ENCODE measurements around the gene SYNE4. TPM values are rescaled to one million over a fixed set of nuclear protein-coding genes. Genes with fewer than 3 reads are reported as not detected.
"Not testable (repeated sequence)": the region's sequence is repeated elsewhere in the genome, so short reads cannot be mapped to it uniquely, and the experiment has no call there.

SYNE4 gene
- total RNA-seq, 1 donor from 2014 or later: 2.0 TPM

- Mint-ChIP-seq H3K4me1 (ENCODE audit: low read depth, unreplicated experiment) (peaks cover 2% of the 10 kb centered on the region), H3K36me3 (ENCODE audit: unreplicated experiment) (peaks cover 5% of the 10 kb centered on the region), H3K27me3 (ENCODE audit: unreplicated experiment) (peaks cover 25% of the 10 kb centered on the region), H3K27ac (ENCODE audit: unreplicated experiment) (no peak overlapping the region), H3K9me3 (ENCODE audit: unreplicated experiment) (peaks cover 4% of the 10 kb centered on the region), H3K4me3 (ENCODE audit: unreplicated experiment) (no peak overlapping the region)
- TF ChIP-seq CTCF (IDR thresholded peaks at IDR 0.05; ENCODE audit: partially characterized antibody, unreplicated experiment): no peak
- DNase-seq: no peak
Observed at GRCh38 chr19:35983177-35983576, 25.4 kb downstream of the SYNE4 start.

- H3K9me3 Mint-ChIP-seq (ENCODE audit: unreplicated experiment); H3K4me1 Mint-ChIP-seq (ENCODE audit: low read depth, unreplicated experiment); H3K36me3 Mint-ChIP-seq (ENCODE audit: unreplicated experiment); H3K4me3 Mint-ChIP-seq (ENCODE audit: unreplicated experiment); H3K27ac Mint-ChIP-seq (ENCODE audit: unreplicated experiment); DNase-seq: not testable (repeated sequence)
- H3K27me3 Mint-ChIP-seq (ENCODE audit: unreplicated experiment): peaks cover 21% of the 10 kb centered on the region
Observed at GRCh38 chr19:35980997-35981396, 27.6 kb downstream of the SYNE4 start.

GRCh38 chr19:35978832-35979365, 29.7 kb downstream of the SYNE4 start:
- Mint-ChIP-seq H3K27me3 (ENCODE audit: unreplicated experiment) (peaks cover 9% of the 10 kb centered on the region), H3K27ac (ENCODE audit: unreplicated experiment) (no peak overlapping the region)

GRCh38 chr19:35978271-35978670, 30.3 kb downstream of the SYNE4 start:
- DNase-seq: no peak
- no peaks in the 10 kb centered on the region for H3K36me3 Mint-ChIP-seq (ENCODE audit: unreplicated experiment)
- no peak for TF ChIP-seq CTCF (IDR thresholded peaks at IDR 0.05; ENCODE audit: partially characterized antibody, unreplicated experiment)
- H3K27ac Mint-ChIP-seq (ENCODE audit: unreplicated experiment): no peak overlapping the region
- H3K27me3 Mint-ChIP-seq (ENCODE audit: unreplicated experiment): peaks cover 9% of the 10 kb centered on the region
- H3K9me3 Mint-ChIP-seq (ENCODE audit: unreplicated experiment): peaks cover 4% of the 10 kb centered on the region
- peaks cover 6% of the 10 kb centered on the region for H3K4me1 Mint-ChIP-seq (ENCODE audit: low read depth, unreplicated experiment)
- H3K4me3 Mint-ChIP-seq (ENCODE audit: unreplicated experiment): no peak overlapping the region

More at GRCh38 chr19:35978832-35979365, 29.7 kb downstream of the SYNE4 start:
- Mint-ChIP-seq H3K4me3 (ENCODE audit: unreplicated experiment) (no peak overlapping the region), H3K9me3 (ENCODE audit: unreplicated experiment) (peaks cover 4% of the 10 kb centered on the region), H3K36me3 (ENCODE audit: unreplicated experiment) (no peaks in the 10 kb centered on the region), H3K4me1 (ENCODE audit: low read depth, unreplicated experiment) (peaks cover 5% of the 10 kb centered on the region)
- no peak for DNase-seq
- TF ChIP-seq CTCF (IDR thresholded peaks at IDR 0.05; ENCODE audit: partially characterized antibody, unreplicated experiment): no peak

GRCh38 chr19:35977446-35978222, 31.0 kb downstream of the SYNE4 start:
- peak overlapping the region; percentile 20 for H3K4me3 Mint-ChIP-seq (ENCODE audit: unreplicated experiment)
- H3K27me3 Mint-ChIP-seq (ENCODE audit: unreplicated experiment): peaks cover 9% of the 10 kb centered on the region
- H3K4me1 Mint-ChIP-seq (ENCODE audit: low read depth, unreplicated experiment): peaks cover 8% of the 10 kb centered on the region
- no peak overlapping the region for H3K27ac Mint-ChIP-seq (ENCODE audit: unreplicated experiment)
- peaks cover 4% of the 10 kb centered on the region for H3K9me3 Mint-ChIP-seq (ENCODE audit: unreplicated experiment)
- peak; percentile 50 for TF ChIP-seq CTCF (IDR thresholded peaks at IDR 0.05; ENCODE audit: partially characterized antibody, unreplicated experiment)
- H3K36me3 Mint-ChIP-seq (ENCODE audit: unreplicated experiment): no peaks in the 10 kb centered on the region
- peak; percentile 64 for DNase-seq

Data from glutamatergic neuron (in vitro differentiated cells).